ENCODE measurements around the gene ARID1A. TPM values are rescaled to one million over a fixed set of nuclear protein-coding genes. Genes with fewer than 3 reads are reported as not detected.

ARID1A gene
- total RNA-seq, 1 donor from 2014 or later, result 43.1 TPM

DNA sequence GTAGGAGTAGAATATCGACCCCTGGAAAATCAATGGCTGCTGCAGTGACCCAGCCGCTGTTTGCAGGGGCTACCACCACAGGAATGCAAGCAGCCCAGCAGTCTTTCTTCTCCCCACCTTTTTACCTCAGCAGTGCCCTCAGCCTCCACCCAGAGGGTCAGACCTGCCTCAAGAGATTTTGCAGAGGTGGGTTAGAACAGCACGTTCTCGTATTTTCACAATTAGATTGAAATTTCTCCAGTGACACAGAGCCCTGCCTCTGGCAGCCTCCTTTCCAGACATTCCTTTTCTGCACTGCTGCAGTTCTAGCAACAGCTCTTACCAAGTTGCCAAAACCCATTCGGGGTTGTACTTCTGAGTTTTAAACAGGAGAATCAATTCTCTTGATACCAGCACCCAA is 53.6 kb downstream of the ARID1A start:
- no peak overlapping the region for H3K27ac Mint-ChIP-seq

GRCh38 chr1:26750428-26750827 is 54.6 kb downstream of the ARID1A start:
- peaks cover 61% of the 10 kb centered on the region for H3K36me3 Mint-ChIP-seq
- no peak overlapping the region for H3K27ac Mint-ChIP-seq
- TF ChIP-seq, protein P1, sequence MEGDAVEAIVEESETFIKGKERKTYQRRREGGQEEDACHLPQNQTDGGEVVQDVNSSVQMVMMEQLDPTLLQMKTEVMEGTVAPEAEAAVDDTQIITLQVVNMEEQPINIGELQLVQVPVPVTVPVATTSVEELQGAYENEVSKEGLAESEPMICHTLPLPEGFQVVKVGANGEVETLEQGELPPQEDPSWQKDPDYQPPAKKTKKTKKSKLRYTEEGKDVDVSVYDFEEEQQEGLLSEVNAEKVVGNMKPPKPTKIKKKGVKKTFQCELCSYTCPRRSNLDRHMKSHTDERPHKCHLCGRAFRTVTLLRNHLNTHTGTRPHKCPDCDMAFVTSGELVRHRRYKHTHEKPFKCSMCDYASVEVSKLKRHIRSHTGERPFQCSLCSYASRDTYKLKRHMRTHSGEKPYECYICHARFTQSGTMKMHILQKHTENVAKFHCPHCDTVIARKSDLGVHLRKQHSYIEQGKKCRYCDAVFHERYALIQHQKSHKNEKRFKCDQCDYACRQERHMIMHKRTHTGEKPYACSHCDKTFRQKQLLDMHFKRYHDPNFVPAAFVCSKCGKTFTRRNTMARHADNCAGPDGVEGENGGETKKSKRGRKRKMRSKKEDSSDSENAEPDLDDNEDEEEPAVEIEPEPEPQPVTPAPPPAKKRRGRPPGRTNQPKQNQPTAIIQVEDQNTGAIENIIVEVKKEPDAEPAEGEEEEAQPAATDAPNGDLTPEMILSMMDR (IDR thresholded peaks at IDR 0.05), result no peak
- TF ChIP-seq EZH2 (IDR thresholded peaks at IDR 0.05), result no peak
- no peak for TF ChIP-seq EZH2phosphoT487 (IDR thresholded peaks at IDR 0.05)
- H3K9me3 Mint-ChIP-seq, result no peaks in the 10 kb centered on the region
- no peak overlapping the region for H3K9ac ChIP-seq
- H3K27me3 Mint-ChIP-seq (ENCODE audit: insufficient read depth, low read depth), result no peaks in the 10 kb centered on the region
- peaks cover 18% of the 10 kb centered on the region for H3K36me3 ChIP-seq
- no peaks in the 10 kb centered on the region for H3K4me1 ChIP-seq
- no peak for DNase-seq (ENCODE audit: low spot score)
- no peak overlapping the region for H3K4me3 ChIP-seq
- H3K4me3 Mint-ChIP-seq, result no peak overlapping the region
- peaks cover 21% of the 10 kb centered on the region for H3F3A ChIP-seq (ENCODE audit: low read depth)
- H3K9me3 ChIP-seq (ENCODE audit: low read depth), result no peaks in the 10 kb centered on the region
- H3K79me2 ChIP-seq (ENCODE audit: low read depth), result peaks cover 100% of the 10 kb centered on the region
- no peak overlapping the region for H3K4me2 ChIP-seq
- H3K27me3 ChIP-seq, result no peaks in the 10 kb centered on the region
- H3K4me1 Mint-ChIP-seq, result peaks cover 4% of the 10 kb centered on the region
- H3K27ac ChIP-seq, result no peak overlapping the region
- no peak overlapping the region for H2AFZ ChIP-seq (replicated peaks)
- H4K20me1 ChIP-seq (ENCODE audit: low read depth), result peaks cover 99% of the 10 kb centered on the region

More for the DNA sequence above, 53.6 kb downstream of the ARID1A start:
- H3K36me3 ChIP-seq, result peaks cover 24% of the 10 kb centered on the region
- H3K27me3 ChIP-seq, result no peaks in the 10 kb centered on the region
- DNase-seq (ENCODE audit: low spot score), result no peak
- Mint-ChIP-seq H3K36me3 (peaks cover 57% of the 10 kb centered on the region), H3K4me3 (no peak overlapping the region), H3K9me3 (no peaks in the 10 kb centered on the region), H3K4me1 (peaks cover 4% of the 10 kb centered on the region), H3K27me3 (ENCODE audit: insufficient read depth, low read depth) (no peaks in the 10 kb centered on the region)
- H3K9me3 ChIP-seq (ENCODE audit: low read depth), result no peaks in the 10 kb centered on the region
- H3K4me2 ChIP-seq, result no peak overlapping the region
- H3K4me1 ChIP-seq, result no peaks in the 10 kb centered on the region
- no peak overlapping the region for H2AFZ ChIP-seq (replicated peaks)
- no peak overlapping the region for H3K4me3 ChIP-seq
- peaks cover 17% of the 10 kb centered on the region for H3F3A ChIP-seq (ENCODE audit: low read depth)
- peaks cover 100% of the 10 kb centered on the region for H4K20me1 ChIP-seq (ENCODE audit: low read depth)
- TF ChIP-seq, protein P1 (IDR thresholded peaks at IDR 0.05), result no peak
- TF ChIP-seq EZH2phosphoT487 (IDR thresholded peaks at IDR 0.05) (no peak), EZH2 (IDR thresholded peaks at IDR 0.05) (no peak)
- peak overlapping the region; percentile 55 for H3K27ac ChIP-seq
- H3K79me2 ChIP-seq (ENCODE audit: low read depth), result peaks cover 100% of the 10 kb centered on the region
- H3K9ac ChIP-seq, result no peak overlapping the region

DNA sequence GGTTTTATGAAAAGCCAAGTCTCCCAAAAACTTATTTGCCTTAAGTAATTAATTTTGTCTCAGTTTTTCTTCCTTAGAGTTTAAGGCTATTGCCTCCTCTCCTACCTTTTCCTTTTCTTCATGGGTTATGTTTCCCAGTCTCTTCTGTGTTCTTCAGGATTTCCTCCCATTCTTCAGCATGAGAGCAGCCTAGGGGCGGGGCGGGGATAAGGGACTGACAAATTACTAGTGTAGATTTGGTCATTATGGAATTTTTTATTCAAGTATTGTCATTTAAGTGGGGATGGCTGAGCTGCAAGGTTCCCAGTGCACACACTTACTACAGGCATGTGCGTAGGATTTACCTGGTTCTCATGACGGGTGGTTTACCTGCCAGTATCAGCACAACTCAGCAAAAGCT is 56.7 kb downstream of the ARID1A start:
- Mint-ChIP-seq H3K4me3 (no peak overlapping the region), H3K4me1 (no peaks in the 10 kb centered on the region), H3K36me3 (peaks cover 54% of the 10 kb centered on the region), H3K27ac (no peak overlapping the region), H3K9me3 (no peaks in the 10 kb centered on the region), H3K27me3 (ENCODE audit: insufficient read depth, low read depth) (no peaks in the 10 kb centered on the region)
- H3K4me2 ChIP-seq, result no peak overlapping the region
- H3K9me3 ChIP-seq (ENCODE audit: low read depth), result no peaks in the 10 kb centered on the region
- peaks cover 100% of the 10 kb centered on the region for H3K79me2 ChIP-seq (ENCODE audit: low read depth)
- H3K9ac ChIP-seq, result no peak overlapping the region
- H3K4me1 ChIP-seq, result no peaks in the 10 kb centered on the region
- TF ChIP-seq EZH2 (IDR thresholded peaks at IDR 0.05) (no peak), EZH2phosphoT487 (IDR thresholded peaks at IDR 0.05) (no peak)
- TF ChIP-seq, protein P1 (IDR thresholded peaks at IDR 0.05), result no peak
- H3K27me3 ChIP-seq, result no peaks in the 10 kb centered on the region
- peaks cover 8% of the 10 kb centered on the region for H3F3A ChIP-seq (ENCODE audit: low read depth)
- DNase-seq (ENCODE audit: low spot score), result no peak
- peaks cover 5% of the 10 kb centered on the region for H3K36me3 ChIP-seq
- peaks cover 98% of the 10 kb centered on the region for H4K20me1 ChIP-seq (ENCODE audit: low read depth)
- peak overlapping the region; percentile 46 for H3K27ac ChIP-seq
- no peak overlapping the region for H2AFZ ChIP-seq (replicated peaks)
- no peak overlapping the region for H3K4me3 ChIP-seq

Data from neural progenitor cell (in vitro differentiated cells).